Peyer's patch (tissue), 4 donors: Measurements from ENCODE around the gene CCDC154. TPM values are rescaled to one million over a fixed set of nuclear protein-coding genes. Genes with fewer than 3 reads are reported as not detected.
"Not testable (repeated sequence)": the region's sequence is repeated elsewhere in the genome, so short reads cannot be mapped to it uniquely, and the experiment has no call there.

ENCODE experiments used
- DNase-seq, 3 donors: peaks; one replicate each; pipeline ENCODE4 v3.0.0-alpha.2; 2017 to 2019
- H3K27ac ChIP-seq, 4 donors: fragments of 200-600 bp; sonication (generic); one replicate each; pipeline ENCODE4 v1.5.1; 2016 to 2019
- H3K27me3 ChIP-seq, 2 donors: fragments of 200-600 bp; sonication (generic); one replicate each; pipeline ENCODE4 v1.5.1; 2019
- H3K36me3 ChIP-seq, 3 donors: fragments of 200-600 bp; sonication (generic); one replicate each; pipeline ENCODE4 v1.5.1; 2016 to 2019
- H3K4me1 ChIP-seq, 4 donors: fragments of 200-600 bp; sonication (generic); one replicate each; pipeline ENCODE4 v1.5.1; 2016 to 2019
- H3K4me3 ChIP-seq, 4 donors: fragments of 200-600 bp; sonication (generic); 1 replicate in 3 of 4; 2 replicates in 1 of 4; pipeline ENCODE4 v1.5.1; 2016 to 2019; ENCODE audit warnings: mild to moderate bottlenecking in 1 of 4
- H3K9me3 ChIP-seq, 4 donors: fragments of 200-600 bp; sonication (generic); one replicate each; pipeline ENCODE4 v1.5.1; 2016 to 2019; ENCODE audit warnings: mild to moderate bottlenecking in 1 of 4
- POLR2A ChIP-seq, 2 donors: fragments of 450-650 bp; IDR thresholded peaks; one replicate each; pipeline ENCODE4 v1.5.1; 2017; ENCODE audit warnings: antibody characterized with exemption in 2 of 2, mild to moderate bottlenecking in 2 of 2, moderate library complexity in 2 of 2
- total RNA-seq, 4 donors: library from RNA; depleted of rRNA; stranded (reverse); fragments of >200 nt; gene quantifications; one replicate each; pipeline ENCODE4 v1.1.0, GENCODE V29; 2016
- TF ChIP-seq, protein P1 (sequence below), 6 experiments: fragments of 450-650 bp in 4 of 6; fragments of 200-600 bp in 2 of 6; sonication (generic) in 1 of 6; IDR thresholded peaks; one replicate each; pipeline ENCODE4 v1.5.1; 2017 to 2019; ENCODE audit warnings: antibody characterized with exemption in 6 of 6, mild to moderate bottlenecking in 3 of 6, moderate library complexity in 1 of 6

The CCDC154 gene
- total RNA-seq, 4 donors from 2014 or later = 0.47 to 23.1 (median 0.73) TPM

DNA sequence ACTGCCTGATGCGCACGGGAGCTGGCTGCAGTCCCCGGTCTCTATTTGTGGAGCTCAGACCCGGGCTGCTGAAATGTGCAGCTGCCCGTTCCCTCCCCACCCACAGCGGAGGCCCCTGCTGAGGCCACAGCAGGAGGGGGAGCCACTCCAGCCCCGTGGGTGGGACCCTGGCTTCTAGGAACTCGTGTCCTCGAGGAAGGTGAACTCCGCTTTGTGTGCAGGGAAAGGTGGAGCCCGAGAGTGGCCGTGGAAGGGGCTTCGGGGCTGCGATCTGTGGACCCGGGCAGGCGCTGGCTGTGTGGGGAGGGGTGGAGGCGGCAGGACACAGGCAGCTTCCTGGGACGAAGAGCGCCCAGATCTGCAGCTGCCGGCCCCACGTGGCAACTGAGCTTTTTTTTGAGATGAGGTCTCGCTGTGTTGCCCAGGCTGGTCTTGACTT is 2.9 kb downstream of the CCDC154 start:
- Histone ChIP-seq H3K36me3 (peaks cover 0 to 12% (median 0%) of the 10 kb centered on the region in 3 donors), H3K9me3 (no peaks in the 10 kb centered on the region), H3K27me3 (no peaks in the 10 kb centered on the region), H3K4me1 (peaks cover 0 to 13% (median 3%) of the 10 kb centered on the region in 4 donors), H3K4me3 (no peak overlapping the region), H3K27ac (no peak overlapping the region)
- DNase-seq = no peak
- TF ChIP-seq POLR2A (IDR thresholded peaks at IDR 0.05) = no peak
- TF ChIP-seq, protein P1, sequence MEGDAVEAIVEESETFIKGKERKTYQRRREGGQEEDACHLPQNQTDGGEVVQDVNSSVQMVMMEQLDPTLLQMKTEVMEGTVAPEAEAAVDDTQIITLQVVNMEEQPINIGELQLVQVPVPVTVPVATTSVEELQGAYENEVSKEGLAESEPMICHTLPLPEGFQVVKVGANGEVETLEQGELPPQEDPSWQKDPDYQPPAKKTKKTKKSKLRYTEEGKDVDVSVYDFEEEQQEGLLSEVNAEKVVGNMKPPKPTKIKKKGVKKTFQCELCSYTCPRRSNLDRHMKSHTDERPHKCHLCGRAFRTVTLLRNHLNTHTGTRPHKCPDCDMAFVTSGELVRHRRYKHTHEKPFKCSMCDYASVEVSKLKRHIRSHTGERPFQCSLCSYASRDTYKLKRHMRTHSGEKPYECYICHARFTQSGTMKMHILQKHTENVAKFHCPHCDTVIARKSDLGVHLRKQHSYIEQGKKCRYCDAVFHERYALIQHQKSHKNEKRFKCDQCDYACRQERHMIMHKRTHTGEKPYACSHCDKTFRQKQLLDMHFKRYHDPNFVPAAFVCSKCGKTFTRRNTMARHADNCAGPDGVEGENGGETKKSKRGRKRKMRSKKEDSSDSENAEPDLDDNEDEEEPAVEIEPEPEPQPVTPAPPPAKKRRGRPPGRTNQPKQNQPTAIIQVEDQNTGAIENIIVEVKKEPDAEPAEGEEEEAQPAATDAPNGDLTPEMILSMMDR (IDR thresholded peaks at IDR 0.05) = no peak

DNA sequence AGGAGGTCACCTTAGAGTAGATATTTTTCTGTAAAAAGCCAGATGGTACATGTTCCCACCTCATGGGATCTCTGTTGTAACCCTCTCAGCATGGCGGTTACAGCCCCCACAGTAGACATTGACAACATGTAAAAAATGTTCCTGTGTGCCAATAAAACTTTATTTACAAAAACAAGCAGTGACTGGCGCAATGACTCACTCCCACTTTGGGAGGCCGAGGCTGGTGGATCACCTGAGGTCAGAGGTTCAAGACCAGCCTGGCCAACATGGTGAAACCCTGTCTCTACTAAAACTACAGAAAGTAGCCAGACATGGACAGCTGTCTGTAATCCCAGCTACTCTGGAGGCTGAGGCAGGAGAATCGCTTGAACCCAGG is 4.7 kb downstream of the CCDC154 start:
- H3K4me1 ChIP-seq, H3K36me3 ChIP-seq, H3K27me3 ChIP-seq, H3K9me3 ChIP-seq, H3K4me3 ChIP-seq, H3K27ac ChIP-seq, DNase-seq: not testable (repeated sequence)

DNA sequence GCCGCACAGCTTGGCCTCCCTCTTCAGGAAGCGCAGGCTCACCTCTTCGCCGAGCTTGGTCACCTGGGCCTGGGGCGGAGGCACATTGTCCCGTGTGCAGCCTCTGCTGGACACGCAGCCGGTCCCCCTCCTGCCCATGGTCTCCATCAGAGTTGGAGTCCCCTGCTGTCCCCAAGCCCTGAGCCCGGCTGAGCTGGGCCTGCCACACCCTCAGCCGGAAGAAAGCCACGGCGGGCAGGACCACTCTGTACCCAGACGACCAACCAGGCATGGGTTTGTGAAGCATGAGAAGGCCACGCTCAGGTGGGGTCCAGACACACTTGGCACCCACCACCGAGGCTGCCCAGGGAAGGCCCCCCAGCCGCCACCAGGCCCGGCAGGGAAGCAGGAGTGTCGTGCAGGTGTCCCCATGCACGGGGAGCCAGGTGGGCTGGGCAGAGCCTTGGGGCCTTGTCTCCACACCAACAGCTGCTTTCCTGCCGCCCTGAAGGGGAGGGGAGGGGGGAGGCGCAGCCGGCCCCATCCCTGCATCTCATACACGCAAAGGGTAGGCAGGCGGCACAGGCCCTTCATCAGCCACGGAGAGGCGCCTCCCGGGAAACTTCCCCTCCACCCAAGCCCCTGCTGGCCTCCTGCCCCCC is 5.2 kb downstream of the CCDC154 start:
- Histone ChIP-seq H3K27ac (no peak overlapping the region), H3K4me1 (no peaks in the 10 kb centered on the region), H3K27me3 (no peaks in the 10 kb centered on the region), H3K4me3 (no peak overlapping the region), H3K36me3 (no peaks in the 10 kb centered on the region), H3K9me3 (no peaks in the 10 kb centered on the region)
- TF ChIP-seq, protein P1 (IDR thresholded peaks at IDR 0.05) = no peak
- TF ChIP-seq POLR2A (IDR thresholded peaks at IDR 0.05) = no peak
- no peak for DNase-seq

DNA sequence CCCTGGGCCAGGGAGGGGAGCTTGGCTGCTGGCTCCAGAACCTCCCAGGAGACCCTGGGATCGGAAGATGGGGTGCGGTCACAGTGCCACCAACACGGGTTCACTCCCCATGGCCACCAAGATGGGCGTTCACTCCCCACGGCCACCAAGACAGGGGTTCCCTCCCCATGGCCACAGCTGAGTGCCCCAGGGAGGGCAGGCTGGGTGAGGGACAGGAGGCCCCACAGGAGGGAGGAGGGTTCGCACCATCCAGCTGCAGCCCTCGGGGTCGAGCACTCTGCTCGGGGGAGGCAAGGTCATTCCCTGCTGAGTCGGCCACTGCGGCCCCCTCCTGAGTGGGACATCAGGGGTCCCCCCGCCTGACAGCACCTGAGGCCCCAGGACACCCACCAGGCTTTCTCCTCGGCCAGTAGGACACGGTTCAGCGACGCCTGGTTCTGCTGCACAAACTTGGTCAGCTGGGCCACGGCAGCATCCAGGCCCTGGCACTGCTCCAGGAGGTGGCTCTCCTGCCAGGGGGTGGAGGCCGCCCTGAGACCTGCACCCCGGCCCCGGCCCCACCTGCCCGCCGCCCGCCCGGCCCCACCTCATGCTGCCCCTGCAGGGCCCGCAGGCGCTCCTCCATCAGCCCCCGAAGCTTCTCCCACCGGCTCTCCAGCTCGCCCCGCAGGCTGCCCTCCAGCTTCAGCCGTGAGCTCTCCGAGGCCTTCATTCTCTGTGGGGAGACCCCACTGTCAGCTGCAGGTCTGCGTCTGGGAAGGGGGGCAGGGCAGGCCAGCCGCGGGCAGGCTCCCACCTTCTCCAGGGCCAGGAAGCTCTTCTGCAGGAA is 5.9 kb downstream of the CCDC154 start:
- no peak for TF ChIP-seq POLR2A (IDR thresholded peaks at IDR 0.05)
- no peak overlapping the region for H3K4me3 ChIP-seq
- H3K4me1 ChIP-seq = no peaks in the 10 kb centered on the region
- no peaks in the 10 kb centered on the region for H3K36me3 ChIP-seq
- no peak overlapping the region for H3K27ac ChIP-seq
- no peak for DNase-seq
- H3K9me3 ChIP-seq = no peaks in the 10 kb centered on the region
- no peaks in the 10 kb centered on the region for H3K27me3 ChIP-seq

DNA sequence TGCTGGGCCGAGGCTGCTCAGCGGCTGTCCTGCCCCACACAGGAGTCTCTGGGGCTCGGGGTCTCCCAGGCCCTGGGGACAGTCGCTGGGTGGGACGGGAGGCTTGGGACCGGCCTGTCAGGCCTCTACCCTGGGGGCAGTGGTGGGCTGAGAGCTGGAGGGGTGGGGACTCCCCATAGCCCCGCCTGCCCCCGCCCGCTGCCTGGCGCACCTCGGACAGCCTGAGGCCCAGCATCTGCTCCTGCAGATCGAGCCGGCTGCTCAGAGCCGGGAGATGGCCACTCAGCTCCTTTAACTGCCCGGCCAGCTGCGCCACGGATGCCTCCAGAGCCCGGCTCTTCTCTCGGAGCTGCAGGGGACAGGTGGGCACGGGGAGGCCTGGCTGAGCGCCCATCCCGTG is 6.8 kb downstream of the CCDC154 start:
- no peaks in the 10 kb centered on the region for H3K4me1 ChIP-seq
- H3K27ac ChIP-seq = no peak overlapping the region
- TF ChIP-seq, protein P1 (IDR thresholded peaks at IDR 0.05) = no peak
- TF ChIP-seq POLR2A (IDR thresholded peaks at IDR 0.05) = no peak
- no peaks in the 10 kb centered on the region for H3K36me3 ChIP-seq
- H3K27me3 ChIP-seq = no peaks in the 10 kb centered on the region
- H3K9me3 ChIP-seq = no peaks in the 10 kb centered on the region
- no peak overlapping the region for H3K4me3 ChIP-seq
- no peak for DNase-seq

DNA sequence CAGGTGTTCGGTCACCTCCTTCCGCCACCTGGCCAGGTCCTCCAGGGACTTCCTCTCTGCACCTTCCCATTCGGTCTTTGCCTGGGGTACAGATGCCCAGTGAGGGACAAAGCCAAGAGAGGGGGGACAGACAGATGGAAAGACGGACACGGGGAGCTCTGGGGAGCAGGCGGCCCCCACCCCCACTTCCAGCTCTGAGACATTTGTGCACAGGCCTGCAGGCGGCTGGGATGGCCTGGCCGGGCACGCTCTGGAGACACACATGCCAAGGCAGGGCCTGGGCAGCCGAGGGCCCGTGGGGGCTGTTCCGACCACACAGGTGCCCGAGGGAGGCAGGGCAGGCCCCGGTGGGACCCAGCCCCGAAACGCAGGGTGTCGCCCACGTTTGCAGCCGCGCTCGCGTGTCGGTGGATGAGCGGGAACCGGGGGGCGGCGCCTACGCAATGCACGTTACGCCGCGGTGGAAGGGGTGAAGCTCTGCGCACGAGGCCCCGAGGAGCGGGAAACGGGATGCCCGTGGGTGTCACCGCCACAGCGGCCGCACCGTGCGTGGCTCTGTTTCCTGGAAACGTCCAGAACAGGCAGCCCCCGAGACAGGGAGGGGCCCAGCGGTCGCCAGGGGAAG is 7.5 kb downstream of the CCDC154 start:
- Histone ChIP-seq H3K36me3 (no peaks in the 10 kb centered on the region), H3K27me3 (no peaks in the 10 kb centered on the region), H3K4me3 (no peak overlapping the region), H3K4me1 (no peaks in the 10 kb centered on the region), H3K27ac (no peak overlapping the region), H3K9me3 (no peaks in the 10 kb centered on the region)
- TF ChIP-seq POLR2A (IDR thresholded peaks at IDR 0.05) = no peak
- TF ChIP-seq, protein P1 (IDR thresholded peaks at IDR 0.05) = no peak
- no peak for DNase-seq
